Measurements from ENCODE around the gene ADGRG3. TPM values are rescaled to one million over a fixed set of nuclear protein-coding genes. Genes with fewer than 3 reads are reported as not detected.

ADGRG3 gene
- total RNA-seq, 4 donors from 2014 or later = 0.71 TPM; not detected in 3

DNA sequence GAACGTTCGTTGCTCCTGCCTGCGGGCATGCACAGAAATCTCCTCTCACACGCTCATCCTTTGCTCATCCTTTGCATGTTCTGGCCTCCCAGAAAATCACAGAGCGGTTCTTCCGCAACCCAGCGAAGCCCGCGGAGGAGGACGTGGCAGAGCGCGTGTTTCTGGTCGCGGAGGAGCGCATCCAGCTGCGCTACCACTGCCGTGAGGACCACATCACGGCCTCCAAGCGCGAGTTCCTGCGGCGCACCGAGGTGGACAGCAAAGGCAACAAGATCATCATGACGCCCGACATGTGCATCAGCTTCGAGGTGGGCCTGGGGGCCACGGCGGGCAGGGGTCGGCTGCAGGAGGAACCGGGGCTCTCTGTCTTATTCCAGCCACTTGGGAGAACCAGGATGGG, 57.9 kb downstream of the ADGRG3 start:
- H3K36me3 ChIP-seq = no peaks in the 10 kb centered on the region
- in situ Hi-C loops (cut with MboI; ENCODE audit: low sequenced_read_pairs in 4 of 4) = loop anchor here in 2 of 4 donors (25.0 kb wide), 2 partner anchors 286 to 289 kb away; partner anchors contain the start of genes CIAPIN1 (in 1 of the 2), COQ9 (in 1 of the 2), USB1 (in 1 of the 2) and ZNF319 (in 1 of the 2)
- no peak overlapping the region for H3K27ac ChIP-seq
- ATAC-seq = no peak
- H3K4me1 ChIP-seq = no peaks in the 10 kb centered on the region
- no peak overlapping the region for H3K4me3 ChIP-seq
- no peaks in the 10 kb centered on the region for H3K9me3 ChIP-seq
- TF ChIP-seq, protein P1, sequence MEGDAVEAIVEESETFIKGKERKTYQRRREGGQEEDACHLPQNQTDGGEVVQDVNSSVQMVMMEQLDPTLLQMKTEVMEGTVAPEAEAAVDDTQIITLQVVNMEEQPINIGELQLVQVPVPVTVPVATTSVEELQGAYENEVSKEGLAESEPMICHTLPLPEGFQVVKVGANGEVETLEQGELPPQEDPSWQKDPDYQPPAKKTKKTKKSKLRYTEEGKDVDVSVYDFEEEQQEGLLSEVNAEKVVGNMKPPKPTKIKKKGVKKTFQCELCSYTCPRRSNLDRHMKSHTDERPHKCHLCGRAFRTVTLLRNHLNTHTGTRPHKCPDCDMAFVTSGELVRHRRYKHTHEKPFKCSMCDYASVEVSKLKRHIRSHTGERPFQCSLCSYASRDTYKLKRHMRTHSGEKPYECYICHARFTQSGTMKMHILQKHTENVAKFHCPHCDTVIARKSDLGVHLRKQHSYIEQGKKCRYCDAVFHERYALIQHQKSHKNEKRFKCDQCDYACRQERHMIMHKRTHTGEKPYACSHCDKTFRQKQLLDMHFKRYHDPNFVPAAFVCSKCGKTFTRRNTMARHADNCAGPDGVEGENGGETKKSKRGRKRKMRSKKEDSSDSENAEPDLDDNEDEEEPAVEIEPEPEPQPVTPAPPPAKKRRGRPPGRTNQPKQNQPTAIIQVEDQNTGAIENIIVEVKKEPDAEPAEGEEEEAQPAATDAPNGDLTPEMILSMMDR (IDR thresholded peaks at IDR 0.05 in 4 of 5, conservative IDR thresholded peaks at IDR 0.05 in 1 of 5) = no peak
- TF ChIP-seq POLR2A (IDR thresholded peaks at IDR 0.05) = no peak
- no peaks in the 10 kb centered on the region for H3K27me3 ChIP-seq
- intact Hi-C loops (cut with DNase I; ENCODE audit: low total_unique reads) = no loop called here
- no peak for DNase-seq

DNA sequence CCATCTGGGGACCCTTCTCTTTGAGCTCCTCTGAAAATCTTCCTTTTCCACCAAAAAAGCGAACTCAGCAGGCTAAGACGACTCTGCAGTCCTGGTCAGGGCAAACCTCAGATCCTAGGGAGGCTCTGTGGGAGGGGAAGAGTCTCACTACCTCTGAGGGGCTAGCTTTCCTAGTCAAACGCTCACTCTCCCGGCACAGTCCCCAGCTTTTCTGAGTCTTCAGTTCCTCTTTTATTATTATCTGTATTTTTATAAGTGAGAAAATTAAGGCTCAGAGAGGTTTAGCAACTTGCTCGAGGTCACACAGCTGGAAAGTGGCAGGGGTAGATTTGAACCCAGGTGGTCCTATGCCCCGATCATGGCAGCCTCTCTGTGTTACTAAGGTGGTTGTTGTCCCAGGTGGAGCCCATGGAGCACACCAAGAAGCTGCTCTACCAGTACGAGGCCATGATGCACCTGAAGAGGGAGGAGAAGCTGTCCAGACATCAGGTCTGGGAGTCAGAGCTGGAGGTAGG, 58.4 kb downstream of the ADGRG3 start:
- Histone ChIP-seq H3K4me3 (no peak overlapping the region), H3K27me3 (no peaks in the 10 kb centered on the region), H3K36me3 (no peaks in the 10 kb centered on the region), H3K27ac (no peak overlapping the region), H3K9me3 (no peaks in the 10 kb centered on the region), H3K4me1 (no peaks in the 10 kb centered on the region)
- ATAC-seq (no peak), DNase-seq (no peak)
- TF ChIP-seq, protein P1 (IDR thresholded peaks at IDR 0.05 in 4 of 5, conservative IDR thresholded peaks at IDR 0.05 in 1 of 5) = no peak
- no peak for TF ChIP-seq POLR2A (IDR thresholded peaks at IDR 0.05)
- intact Hi-C loops (cut with DNase I; ENCODE audit: low total_unique reads) = no loop called here
- in situ Hi-C loops (cut with MboI; ENCODE audit: low sequenced_read_pairs in 4 of 4) = loop anchor here in 2 of 4 donors (25.0 kb wide), 2 partner anchors 286 to 289 kb away; partner anchors contain the start of genes CIAPIN1 (in 1 of the 2), COQ9 (in 1 of the 2), USB1 (in 1 of the 2) and ZNF319 (in 1 of the 2)

DNA sequence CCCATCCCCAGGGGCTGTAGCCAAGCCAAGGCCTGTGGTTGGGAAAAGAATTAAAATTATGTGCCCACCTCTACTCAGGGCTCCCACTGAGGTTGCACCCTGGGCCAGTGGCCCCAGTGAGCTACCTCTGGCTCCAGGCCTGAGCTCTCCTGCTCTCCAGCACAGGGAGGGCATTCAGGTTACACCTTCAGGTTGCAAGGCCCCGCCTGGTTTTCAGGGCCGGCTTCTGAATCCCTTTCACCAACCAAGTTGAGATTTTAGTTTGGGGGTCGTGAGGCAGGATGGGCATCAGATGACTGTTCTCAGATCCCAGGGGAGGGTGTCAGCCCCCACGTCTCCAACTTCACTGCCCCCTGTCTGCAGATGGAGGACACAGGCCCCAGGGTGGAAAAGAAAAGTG, 59.5 kb downstream of the ADGRG3 start:
- Histone ChIP-seq H3K4me1 (no peaks in the 10 kb centered on the region), H3K27ac (no peak overlapping the region), H3K4me3 (no peak overlapping the region), H3K27me3 (no peaks in the 10 kb centered on the region), H3K9me3 (no peaks in the 10 kb centered on the region), H3K36me3 (no peaks in the 10 kb centered on the region)
- intact Hi-C loops (cut with DNase I; ENCODE audit: low total_unique reads) = no loop called here
- TF ChIP-seq, protein P1 (IDR thresholded peaks at IDR 0.05 in 4 of 5, conservative IDR thresholded peaks at IDR 0.05 in 1 of 5) = no peak
- TF ChIP-seq POLR2A (IDR thresholded peaks at IDR 0.05) = no peak
- in situ Hi-C loops (cut with MboI; ENCODE audit: low sequenced_read_pairs in 4 of 4) = loop anchor here in 2 of 4 donors (25.0 kb wide), 2 partner anchors 285 to 290 kb away; partner anchors contain the start of genes CIAPIN1 (in 1 of the 2), COQ9 (in 1 of the 2), USB1 (in 1 of the 2) and ZNF319 (in 1 of the 2)
- ATAC-seq = no peak
- DNase-seq = no peak

DNA sequence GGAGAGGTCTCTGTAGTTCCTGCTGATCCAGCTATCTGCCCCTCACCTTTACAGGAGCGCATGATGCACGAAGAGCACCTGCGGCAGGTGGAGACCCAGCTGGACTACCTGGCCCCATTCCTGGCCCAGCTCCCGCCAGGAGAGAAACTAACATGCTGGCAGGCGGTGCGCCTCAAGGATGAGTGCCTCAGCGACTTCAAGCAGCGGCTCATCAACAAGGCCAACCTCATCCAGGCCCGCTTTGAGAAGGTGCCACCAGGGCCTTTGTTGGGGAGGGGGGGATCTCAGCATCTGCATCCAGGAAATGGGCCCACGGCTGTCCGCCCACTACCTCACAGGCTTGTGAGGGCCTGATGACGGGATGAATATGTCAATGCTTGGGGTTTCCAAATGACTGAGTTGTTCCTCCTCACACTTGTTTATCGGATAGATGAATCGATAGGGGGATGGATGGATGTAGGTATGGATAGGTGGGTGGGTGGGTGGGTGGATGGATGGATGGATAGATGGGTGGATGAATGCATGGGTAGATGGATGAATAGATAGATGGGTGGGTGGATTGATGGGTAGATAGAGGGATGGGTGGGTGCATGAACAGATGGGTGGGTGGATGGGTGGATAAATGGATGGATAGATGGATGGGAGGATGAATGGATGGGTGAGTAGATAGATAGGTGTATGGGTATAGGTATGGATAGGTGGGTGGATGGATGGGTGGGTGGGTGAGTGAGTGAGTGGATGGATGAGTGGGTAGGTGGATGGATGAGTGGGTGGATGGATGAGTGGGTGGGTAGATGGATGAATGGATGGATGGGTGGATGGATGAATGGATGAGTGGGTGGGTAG, 60.5 kb downstream of the ADGRG3 start:
- DNase-seq (no peak), ATAC-seq (no peak)
- Histone ChIP-seq H3K27me3 (no peaks in the 10 kb centered on the region), H3K9me3 (no peaks in the 10 kb centered on the region), H3K4me1 (no peaks in the 10 kb centered on the region), H3K4me3 (no peak overlapping the region), H3K36me3 (no peaks in the 10 kb centered on the region), H3K27ac (no peak overlapping the region)
- TF ChIP-seq, protein P1 (IDR thresholded peaks at IDR 0.05 in 4 of 5, conservative IDR thresholded peaks at IDR 0.05 in 1 of 5) = no peak
- no peak for TF ChIP-seq POLR2A (IDR thresholded peaks at IDR 0.05)
- in situ Hi-C loops (cut with MboI; ENCODE audit: low sequenced_read_pairs in 4 of 4) = loop anchor here in 2 of 4 donors (25.0 kb wide), 2 partner anchors 284 to 291 kb away; partner anchors contain the start of genes CIAPIN1 (in 1 of the 2), COQ9 (in 1 of the 2), USB1 (in 1 of the 2) and ZNF319 (in 1 of the 2)
- intact Hi-C loops (cut with DNase I; ENCODE audit: low total_unique reads) = no loop called here

Measured in gastrocnemius medialis (tissue), 4 donors.